ENCODE measurements around the gene TTLL12.

TTLL12 gene

GRCh38 chr22:43213051-43213450 is 26.1 kb upstream of the TTLL12 start:
- DNase-seq = no peak

- no peak for DNase-seq
Observed at GRCh38 chr22:43212434-43212952, 25.6 kb upstream of the TTLL12 start.

- DNase-seq = no peak
Observed at GRCh38 chr22:43211941-43212433, 25.1 kb upstream of the TTLL12 start.

- DNase-seq = no peak
Observed at GRCh38 chr22:43210631-43211515, 23.9 kb upstream of the TTLL12 start.

GRCh38 chr22:43209971-43210370 is 23.0 kb upstream of the TTLL12 start:
- DNase-seq = no peak

- no peak for DNase-seq
Observed at GRCh38 chr22:43209523-43209890, 22.6 kb upstream of the TTLL12 start.

GRCh38 chr22:43208703-43209522 is 22.0 kb upstream of the TTLL12 start:
- no peak for DNase-seq

- DNase-seq = no peak
Observed at GRCh38 chr22:43207849-43208702, 21.1 kb upstream of the TTLL12 start.

GRCh38 chr22:43207386-43207785 is 20.5 kb upstream of the TTLL12 start:
- no peak for DNase-seq

- no peak for DNase-seq
Observed at GRCh38 chr22:43206509-43207161, 19.7 kb upstream of the TTLL12 start.

- DNase-seq = no peak
Observed at GRCh38 chr22:43205748-43206508, 19.0 kb upstream of the TTLL12 start.

- no peak for DNase-seq
Observed at GRCh38 chr22:43205261-43205691, 18.3 kb upstream of the TTLL12 start.

- DNase-seq = no peak
Observed at GRCh38 chr22:43203471-43203981, 16.6 kb upstream of the TTLL12 start.

GRCh38 chr22:43202756-43203410 is 15.9 kb upstream of the TTLL12 start:
- no peak for DNase-seq

- DNase-seq = no peak
Observed at GRCh38 chr22:43202326-43202725, 15.4 kb upstream of the TTLL12 start.

- no peak for DNase-seq
Observed at GRCh38 chr22:43201486-43202219, 14.7 kb upstream of the TTLL12 start.

- no peak for DNase-seq
Observed at GRCh38 chr22:43200555-43200954, 13.6 kb upstream of the TTLL12 start.

- DNase-seq = no peak
Observed at GRCh38 chr22:43200031-43200430, 13.1 kb upstream of the TTLL12 start.

GRCh38 chr22:43199541-43199940 is 12.6 kb upstream of the TTLL12 start:
- no peak for DNase-seq

GRCh38 chr22:43198936-43199335 is 12.0 kb upstream of the TTLL12 start:
- DNase-seq = no peak

All from NCI-H510A treated with DMSO at 0.1 percent for 48 hours (cell line).